Astrocyte of the cerebellum (primary cell): Measurements from ENCODE around the gene DOC2B.
"Not testable (repeated sequence)": the region's sequence is repeated elsewhere in the genome, so short reads cannot be mapped to it uniquely, and the experiment has no call there.

Experiments
- DNase-seq: peaks from one replicate; pipeline ENCODE4 v3.0.0-alpha.2; 2011; ENCODE audit warnings: low read depth
- H3K4me3 ChIP-seq: 2 replicates; pipeline ENCODE4 v1.5.1; 2011; ENCODE audit warnings: mild to moderate bottlenecking, low read depth, low read length, moderate library complexity
- CTCF ChIP-seq: IDR thresholded peaks from 2 replicates; pipeline ENCODE4 v1.5.1; 2012; ENCODE audit warnings: low read length, low read depth, moderate library complexity, mild to moderate bottlenecking; ENCODE audit errors: missing control alignments
- in situ Hi-C: cut with HindIII; loops from 2 replicates; pipeline ENCODE4 v1.10.0; 2017; ENCODE audit warnings: low sequenced_read_pairs

The DOC2B gene

GRCh38 chr17:118339-118917, 63.0 kb downstream of the DOC2B start:
- in situ Hi-C loops, DNase-seq, H3K4me3 ChIP-seq: not testable (repeated sequence)
- peak; percentile 37 for TF ChIP-seq CTCF

- in situ Hi-C loops, H3K4me3 ChIP-seq, DNase-seq: not testable (repeated sequence)
Measured at GRCh38 chr17:113111-113510, 68.3 kb downstream of the DOC2B start.
